Measurements from ENCODE around the gene C2CD4B.
A peak's percentile ranks its signal among the peaks of the same experiment; 100 is the strongest.

C2CD4B gene, protein sequence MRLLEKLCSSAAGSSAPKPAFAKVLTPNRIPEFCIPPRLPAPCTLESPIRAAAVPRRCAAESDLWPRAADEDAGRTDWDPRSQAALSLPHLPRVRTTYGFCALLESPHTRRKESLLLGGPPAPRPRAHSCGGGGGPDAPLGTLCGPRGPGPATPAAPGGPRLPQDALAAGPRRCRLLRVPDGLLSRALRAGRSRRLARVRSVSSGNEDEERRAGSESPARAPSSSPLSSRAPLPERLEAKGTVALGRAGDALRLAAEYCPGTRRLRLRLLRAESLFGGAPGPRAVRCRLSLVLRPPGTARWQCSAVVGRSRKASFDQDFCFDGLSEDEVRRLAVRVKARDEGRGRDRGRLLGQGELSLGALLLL

GRCh38 chr15:62165104-62165792 is at the start of gene C2CD4B:
Gene C2CD4B, minus strand, starts transcription at chr15:62165285. Its CDS starts 301 bp downstream, at chr15:62164984.
- DNase-seq: peak; percentile 17

GRCh38 chr15:62212741-62213140 is 47.7 kb upstream of the C2CD4B start:
- no peak for DNase-seq

GRCh38 chr15:62211348-62211747 is 46.3 kb upstream of the C2CD4B start:
- no peak for DNase-seq

DNA sequence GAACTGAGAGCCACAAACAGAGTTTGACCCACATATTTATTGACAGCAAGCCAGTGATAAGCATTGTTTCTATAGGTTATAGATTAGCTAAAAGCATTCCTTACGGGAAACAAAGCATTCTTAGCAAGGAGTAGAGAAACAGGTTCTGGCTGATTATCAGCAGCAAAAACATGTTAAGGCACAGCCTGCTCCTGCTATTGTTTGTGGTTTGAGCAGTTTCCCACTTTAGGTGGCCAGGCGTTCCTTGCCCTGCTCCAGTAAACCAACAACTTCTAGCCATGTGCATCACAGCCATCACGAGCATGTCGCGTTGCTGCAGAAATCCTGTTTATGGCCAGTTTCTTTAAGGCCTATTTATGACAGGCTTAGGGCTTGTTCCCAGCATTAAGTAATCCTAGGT is 44.7 kb upstream of the C2CD4B start:
- DNase-seq: no peak

DNA sequence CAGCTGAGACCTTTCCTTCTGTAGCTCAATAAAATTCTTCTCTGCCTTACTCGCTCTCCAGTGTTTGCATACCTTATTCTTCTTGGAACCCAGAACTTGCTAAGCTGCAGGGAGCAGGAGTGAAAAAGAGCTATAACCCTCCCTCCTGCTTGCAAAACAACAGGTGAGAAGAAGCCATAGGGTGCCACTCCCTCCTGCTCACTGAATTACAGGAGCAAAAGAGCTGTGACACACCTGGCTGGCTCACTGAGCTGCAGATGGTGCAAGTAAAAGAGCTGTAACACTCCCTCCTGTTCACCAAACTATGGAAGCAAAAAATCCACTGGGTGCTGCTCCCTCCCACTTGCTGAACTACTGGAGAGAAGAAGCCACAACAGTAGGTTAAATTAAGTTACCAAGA is 44.2 kb upstream of the C2CD4B start:
- no peak for DNase-seq

DNA sequence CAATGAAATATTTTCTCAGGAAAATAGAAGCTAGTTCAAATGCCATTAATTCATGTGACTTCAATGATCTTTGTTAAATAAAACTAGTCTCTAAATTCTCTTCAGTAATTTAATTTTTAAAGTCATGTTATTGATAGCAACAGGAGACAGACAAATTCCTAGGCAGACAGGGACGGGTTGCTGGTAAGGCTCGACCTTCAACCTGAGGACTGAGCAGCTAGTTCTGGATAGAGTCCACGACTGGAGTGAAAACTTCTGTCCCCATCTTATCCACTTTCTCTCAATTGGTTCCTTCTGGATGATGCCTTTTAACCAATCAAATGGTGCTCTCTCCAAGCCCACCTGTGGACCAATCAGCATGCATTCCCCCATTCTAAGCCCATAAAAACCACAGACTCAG is 43.8 kb upstream of the C2CD4B start:
- no peak for DNase-seq

DNA sequence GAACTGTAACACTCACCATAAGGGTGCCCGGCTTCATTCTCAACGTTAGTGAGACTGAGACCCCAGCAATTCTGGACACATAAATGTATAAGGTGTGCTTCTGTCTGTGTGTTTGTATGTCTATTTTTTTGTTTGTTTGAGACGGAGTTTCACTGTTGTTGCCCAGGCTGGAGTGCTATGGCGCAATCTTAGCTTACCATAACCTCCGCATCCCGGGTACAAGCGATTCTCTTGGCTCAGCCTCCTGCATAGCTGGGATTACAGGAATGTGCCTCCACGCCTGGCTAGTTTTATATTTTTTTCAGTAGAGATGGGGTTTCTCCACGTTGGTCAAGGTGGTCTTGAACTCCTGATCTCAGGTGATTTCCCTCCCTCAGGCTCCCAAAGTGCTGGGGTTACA is 43.3 kb upstream of the C2CD4B start:
- no peak for DNase-seq

DNA sequence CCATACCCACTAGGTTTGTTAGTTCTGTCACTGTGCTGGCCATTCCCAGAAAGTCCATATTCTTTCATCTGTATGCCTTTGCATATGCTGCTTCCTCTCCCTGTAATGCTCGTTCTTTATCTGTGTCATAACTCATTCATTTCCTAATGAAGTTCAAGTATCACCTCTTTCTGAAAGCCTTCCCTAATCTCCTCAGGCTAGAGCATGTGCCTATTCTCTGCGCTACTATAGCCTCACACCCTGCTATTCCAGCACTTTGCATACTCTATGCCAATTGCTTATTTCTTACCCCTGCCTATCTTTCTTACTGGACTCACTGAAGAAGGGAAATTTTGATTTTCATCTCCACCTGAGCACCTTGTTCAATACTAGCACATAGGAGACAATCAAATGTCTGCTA is 25.6 kb upstream of the C2CD4B start:
- no peak for DNase-seq

- DNase-seq: no peak
These were observed 25.2 kb upstream of the C2CD4B start for GRCh38 chr15:62190274-62190673.

DNA sequence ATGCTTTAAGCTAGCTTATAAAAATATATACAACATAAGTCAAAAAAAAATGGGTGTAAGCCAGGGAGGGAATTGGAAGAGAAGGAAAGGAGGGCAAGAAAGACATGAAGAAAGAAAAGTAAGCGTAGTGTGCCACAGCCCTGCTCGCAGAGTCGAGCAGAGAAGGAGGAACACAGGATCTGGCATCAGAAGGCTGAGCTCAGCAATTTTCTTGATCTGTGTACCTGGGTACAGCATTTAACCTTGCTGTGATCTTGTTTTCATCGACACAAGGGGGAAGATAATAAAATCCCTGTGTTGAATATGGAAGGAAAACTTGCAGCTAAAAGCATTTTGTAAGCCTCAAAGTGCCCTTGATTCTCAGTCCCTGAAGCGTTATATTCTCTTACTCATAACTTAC is 23.7 kb upstream of the C2CD4B start:
- DNase-seq: no peak

DNA sequence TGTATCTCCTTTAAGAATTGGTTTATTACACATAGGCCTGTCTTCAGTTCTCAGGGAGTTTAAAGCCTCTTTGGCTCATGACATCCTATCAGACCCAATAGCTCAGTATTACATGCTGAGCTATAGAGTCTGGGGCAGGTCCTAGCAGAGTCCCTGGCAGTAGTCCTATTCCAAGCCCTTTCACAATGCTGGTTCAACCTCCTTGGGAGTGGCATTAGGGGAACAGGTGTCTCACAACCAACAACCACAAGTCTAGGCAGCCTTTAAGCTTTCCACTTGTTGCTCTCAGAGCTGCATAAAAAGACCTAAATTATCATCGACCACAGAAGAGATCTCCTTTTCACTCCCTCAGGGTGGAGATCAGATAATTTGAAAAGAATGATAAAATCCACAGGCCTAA is 22.8 kb upstream of the C2CD4B start:
- no peak for DNase-seq

DNA sequence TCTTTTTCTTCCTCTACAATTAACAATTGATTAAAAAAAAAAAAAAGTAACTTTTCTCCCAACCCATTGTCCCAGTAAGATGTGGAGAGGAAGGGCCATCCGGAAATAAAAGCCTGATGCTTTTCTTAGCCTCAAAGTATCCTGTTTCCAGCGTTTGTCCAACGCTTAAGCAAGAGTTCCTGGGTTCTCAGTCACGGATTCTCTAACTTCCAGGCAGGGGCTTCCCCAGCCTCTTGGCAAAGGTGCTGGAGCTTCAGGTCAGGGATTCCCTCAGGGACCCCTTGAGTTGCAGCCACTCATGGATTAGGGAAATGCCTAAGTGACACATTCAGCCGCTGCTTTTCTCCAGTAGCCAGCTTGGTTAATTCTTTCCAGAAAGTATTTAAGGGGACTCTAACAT is 22.3 kb upstream of the C2CD4B start:
- DNase-seq: no peak

GRCh38 chr15:62186578-62186977 is 21.5 kb upstream of the C2CD4B start:
- no peak for DNase-seq

DNA sequence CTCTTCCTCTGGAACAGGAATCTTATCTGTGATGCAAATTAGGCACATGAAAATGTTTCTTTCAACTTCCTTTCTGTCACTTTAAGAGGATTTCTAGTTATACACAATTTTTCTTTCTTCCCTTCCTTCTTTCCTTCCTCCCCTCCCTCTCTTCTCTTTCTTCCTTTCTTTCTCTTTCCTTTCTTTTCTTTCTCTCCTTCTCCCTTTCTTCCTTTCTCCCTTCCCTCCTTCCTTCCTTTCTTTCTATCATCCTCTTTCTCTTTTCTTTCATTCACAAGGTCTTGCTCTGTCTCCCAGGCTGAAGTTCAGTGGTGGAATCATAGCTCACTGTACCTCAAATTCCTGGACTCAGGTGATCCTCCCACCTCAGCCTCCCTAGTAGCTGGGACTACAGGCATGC is 18.0 kb upstream of the C2CD4B start:
- no peak for DNase-seq

GRCh38 chr15:62173215-62173614 is 8.1 kb upstream of the C2CD4B start:
- no peak for DNase-seq

- no peak for DNase-seq
These were observed 6.8 kb upstream of the C2CD4B start for GRCh38 chr15:62171882-62172281.

DNA sequence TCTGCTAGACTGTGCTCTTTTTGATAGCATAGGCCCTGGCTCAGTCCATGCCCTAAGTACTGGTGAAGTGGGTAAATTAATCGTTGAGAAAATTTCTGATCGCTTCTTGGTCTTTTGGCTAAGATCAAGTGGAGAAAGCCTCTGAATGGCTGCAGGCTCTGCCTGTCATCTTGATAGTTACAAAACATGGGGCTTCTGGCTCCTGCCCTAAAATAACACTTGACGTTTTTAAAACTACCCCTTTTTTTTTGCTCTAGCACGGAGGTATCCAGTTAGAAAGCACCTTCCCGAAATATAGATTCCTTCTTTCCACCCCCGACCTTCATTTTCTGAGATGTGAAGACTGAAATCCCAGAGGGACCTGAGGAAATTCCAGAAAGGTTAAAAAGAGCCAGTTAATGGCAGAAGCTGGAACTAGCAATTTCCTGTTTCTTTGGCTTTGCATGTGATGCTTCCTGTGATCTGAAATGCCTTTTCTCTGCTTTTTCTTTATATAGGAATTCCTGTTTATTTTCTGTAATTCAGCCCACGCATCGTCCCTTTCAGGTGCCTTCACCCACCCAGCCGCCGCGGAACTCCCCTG is 799 bp upstream of the C2CD4B start:
- no peak for DNase-seq

DNA sequence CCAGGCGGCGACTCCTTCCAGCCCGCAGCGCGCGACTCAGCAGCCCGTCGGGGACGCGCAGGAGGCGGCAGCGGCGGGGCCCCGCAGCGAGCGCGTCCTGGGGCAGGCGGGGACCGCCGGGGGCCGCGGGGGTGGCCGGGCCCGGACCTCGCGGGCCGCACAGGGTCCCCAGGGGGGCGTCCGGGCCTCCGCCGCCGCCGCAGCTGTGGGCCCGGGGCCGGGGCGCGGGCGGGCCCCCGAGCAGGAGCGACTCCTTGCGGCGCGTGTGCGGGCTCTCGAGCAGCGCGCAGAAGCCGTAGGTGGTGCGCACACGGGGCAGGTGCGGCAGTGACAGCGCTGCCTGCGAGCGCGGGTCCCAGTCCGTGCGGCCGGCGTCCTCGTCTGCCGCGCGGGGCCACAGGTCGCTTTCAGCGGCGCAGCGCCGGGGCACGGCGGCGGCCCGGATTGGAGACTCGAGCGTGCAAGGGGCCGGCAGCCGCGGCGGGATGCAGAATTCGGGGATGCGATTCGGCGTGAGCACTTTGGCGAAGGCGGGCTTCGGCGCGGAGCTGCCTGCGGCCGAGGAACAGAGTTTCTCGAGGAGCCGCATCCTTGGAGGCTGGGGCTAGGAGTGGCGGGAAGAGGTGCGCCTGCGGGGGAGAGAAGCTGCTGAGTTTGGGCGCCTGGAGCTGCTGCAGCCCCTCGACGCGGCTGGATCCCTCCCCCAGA is 535 bp downstream of the C2CD4B start:
- no peak for DNase-seq

GRCh38 chr15:62164014-62164395 is 1.1 kb downstream of the C2CD4B start:
- no peak for DNase-seq

DNA sequence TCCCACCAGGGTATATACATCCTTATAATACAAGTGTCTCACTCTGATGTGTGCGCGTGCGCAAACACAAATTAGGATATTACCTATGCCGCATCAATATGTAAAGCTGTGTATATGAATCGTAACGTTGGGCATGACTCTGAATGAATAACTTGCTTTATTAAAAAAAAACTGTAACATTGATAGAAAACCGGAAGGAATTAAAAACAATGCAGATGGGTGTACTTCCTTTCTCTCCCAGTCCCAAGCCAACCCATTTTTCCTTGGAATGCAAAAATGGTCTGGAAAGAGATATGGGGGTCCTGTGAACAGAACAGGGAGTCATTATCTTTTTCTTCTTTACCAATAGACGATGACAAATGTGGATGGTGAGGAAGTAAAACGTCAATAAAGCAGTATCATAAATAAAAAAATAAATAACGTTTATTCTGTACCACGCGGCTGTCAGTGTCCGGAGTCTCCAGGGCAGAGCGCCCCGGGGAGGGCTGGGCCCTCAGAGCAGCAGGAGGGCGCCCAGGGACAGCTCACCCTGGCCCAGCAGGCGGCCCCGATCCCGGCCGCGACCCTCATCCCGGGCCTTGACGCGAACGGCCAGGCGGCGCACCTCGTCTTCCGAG is 1.6 kb downstream of the C2CD4B start:
- no peak for DNase-seq

DNA sequence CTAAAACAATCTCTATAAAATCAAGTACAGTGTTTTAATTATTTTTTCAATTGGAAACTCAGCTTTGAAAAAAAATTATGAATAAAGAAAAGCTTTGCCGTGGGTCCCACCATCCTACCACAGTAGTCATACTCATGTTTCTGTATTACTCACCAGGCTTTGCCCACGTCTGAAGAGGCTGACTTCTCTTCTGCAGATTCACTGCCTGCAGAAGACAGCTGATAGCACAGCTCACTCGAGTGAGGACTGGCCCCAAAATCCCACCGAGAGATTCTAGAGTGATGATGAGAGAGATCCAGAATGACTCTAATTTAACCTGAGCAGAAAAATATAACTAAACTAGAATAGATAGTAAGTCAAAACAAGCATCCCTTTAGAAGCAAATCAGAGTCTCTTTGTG is 11.9 kb downstream of the C2CD4B start:
- DNase-seq: no peak

- no peak for DNase-seq
These were observed 14.6 kb downstream of the C2CD4B start for GRCh38 chr15:62150445-62150844.

DNA sequence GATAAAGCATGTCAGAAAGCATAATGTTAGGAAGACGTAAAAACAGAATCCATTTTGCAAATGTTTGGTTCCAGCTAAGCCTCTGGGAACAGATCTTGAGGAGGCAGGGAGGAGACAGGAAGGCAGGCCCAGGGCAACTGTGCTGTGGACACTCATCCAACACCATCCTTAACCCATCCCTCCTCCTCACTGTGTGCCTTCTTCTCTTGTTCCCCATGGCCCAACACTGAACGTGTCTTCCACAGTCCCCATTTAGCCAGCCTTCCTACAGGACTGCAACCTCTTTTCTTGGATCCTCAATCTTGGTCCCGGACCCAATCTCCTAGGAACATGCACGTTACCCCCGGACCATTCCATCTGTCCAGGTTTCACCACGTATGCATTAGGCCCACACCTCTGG is 15.4 kb downstream of the C2CD4B start:
- DNase-seq: no peak
